ENCODE results near the gene HOXA6.
A peak's percentile ranks its signal among the peaks of the same experiment; 100 is the strongest.

Gene HOXA6

DNA sequence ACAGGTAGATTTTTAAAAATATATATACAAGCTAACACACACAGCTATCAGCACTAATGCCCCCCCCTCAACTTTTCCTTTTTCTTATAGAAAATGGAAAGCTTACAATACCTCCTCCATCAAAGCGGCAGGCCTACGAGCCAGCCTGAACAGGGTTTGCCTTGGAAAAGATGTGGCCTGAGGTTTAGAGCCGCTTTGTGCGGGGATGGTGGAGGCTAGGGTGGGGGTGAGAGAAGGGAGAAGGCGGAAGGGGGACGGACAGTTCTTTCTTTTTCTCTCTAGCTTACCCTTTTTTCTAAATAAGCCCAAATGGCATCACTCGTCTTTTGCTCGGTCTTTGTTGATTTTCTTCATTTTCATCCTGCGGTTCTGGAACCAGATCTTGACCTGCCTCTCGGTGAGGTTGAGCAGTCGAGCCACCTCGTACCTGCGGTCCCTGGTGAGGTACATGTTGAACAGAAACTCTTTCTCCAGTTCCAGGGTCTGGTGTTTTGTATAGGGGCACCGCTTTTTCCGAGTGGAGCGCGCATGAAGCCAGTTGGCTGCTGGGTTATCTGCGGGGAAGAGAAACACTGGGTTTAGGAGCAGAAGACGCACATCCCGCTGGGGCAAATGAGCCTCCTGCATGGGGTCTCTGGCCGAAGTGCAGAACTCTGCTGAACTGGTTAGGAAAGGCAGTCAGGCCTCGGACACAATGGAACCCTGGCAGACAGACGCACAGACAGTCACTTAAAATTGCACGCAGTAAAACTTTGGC lies 15.9 kb upstream of the HOXA6 start:
- DNase-seq (ENCODE audit: low read depth in 3 of 3, low spot score in 1 of 3), result no peak

DNA sequence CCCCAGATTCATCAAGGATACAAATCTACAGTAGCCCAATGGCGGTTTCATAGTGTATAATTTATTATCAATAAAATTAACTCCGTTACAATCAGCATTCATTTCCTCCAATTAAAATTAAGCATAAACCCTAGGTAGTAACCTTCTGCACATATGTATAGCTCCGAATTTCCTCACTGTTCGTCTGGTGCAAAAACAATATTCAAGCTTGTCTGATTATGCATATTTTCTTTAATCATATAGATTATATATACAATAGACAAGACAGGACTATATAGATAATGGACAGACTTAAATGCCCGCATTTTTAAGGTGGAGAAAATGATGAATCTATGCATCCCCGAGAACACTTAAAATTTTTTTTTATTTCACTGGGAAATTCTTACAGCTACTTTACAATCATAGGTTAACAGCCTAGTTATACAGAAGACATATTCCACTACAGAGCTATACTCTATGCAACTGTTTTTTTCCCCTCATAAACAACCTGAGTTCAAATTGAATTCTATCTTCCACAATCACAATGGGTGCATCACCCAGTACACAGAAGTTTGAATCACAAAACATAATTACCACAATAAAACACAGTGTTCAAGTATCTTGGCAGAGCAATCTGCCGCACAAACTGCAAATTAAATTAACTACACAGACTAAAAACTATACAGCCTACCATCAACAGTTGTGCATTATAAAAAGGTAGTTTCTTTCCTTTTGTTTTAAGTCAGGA lies 15.2 kb upstream of the HOXA6 start:
- no peak for DNase-seq (ENCODE audit: low read depth in 3 of 3, low spot score in 1 of 3)

DNA sequence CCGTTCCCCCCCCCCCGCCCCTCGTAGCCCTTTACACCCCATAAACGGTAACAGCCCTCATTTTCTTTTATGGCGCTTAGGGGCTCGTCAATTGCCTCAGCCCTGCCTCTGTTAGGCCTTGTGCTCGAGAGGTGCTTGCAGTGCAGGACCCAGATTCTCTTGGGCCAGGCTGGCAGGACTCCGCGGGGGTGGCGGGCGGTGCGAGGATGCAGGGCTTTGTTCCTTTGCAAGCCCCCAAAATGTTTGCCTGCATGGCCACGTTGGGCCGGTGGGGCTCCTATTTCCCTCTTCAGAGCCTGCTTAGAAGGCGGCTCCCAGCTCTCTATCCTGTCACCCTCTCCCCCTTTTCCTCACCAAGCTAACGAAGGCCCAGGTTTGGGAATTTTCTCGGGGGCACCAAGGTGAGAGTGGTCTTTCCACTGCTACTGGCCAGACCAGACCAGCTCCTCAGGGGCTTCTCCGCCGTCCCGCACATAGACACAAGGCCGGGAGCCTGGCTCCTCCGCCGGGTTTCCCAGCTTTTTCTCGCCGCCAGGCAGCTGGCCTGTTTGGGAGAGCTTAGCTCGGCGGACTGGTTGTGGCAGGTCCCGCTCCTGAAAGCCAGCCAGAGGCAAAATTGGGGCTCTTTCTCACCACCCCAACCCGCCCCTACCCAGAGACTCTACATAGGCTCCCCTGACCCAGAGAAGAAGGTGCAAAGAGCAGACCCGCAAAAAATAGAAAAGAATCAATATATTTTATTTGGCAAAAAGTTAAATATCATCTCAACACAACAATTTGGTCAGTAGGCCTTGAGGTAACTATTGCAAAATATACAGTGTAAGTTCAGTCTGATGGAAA lies 14.4 kb upstream of the HOXA6 start:
- no peak for DNase-seq (ENCODE audit: low read depth in 3 of 3, low spot score in 1 of 3)

DNA sequence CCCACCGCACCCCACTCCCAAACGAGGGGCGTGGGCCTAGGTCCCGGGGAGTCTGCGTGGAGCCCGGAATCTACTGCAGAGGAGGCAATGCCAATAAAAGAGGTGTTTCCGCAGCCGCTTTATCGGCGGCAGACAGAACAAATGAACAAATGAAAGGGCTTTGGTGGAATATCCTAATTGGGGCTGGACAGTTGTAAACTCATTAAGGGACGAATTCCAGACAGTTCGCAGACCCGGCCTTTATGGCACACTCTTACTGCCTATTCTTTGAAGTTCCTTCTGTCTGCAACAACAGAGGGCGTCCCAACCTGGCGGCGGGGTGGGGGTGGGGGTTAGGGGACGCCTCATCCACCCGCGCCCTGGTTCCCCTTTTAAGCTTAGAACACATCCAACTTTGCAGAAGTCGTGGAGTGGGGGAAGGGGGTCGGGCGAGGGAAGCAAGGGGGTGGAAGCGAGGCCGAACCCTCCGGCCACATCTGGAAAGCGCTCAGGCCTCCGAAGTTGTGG lies 13.7 kb upstream of the HOXA6 start:
- no peak for DNase-seq (ENCODE audit: low read depth in 3 of 3, low spot score in 1 of 3)

DNA sequence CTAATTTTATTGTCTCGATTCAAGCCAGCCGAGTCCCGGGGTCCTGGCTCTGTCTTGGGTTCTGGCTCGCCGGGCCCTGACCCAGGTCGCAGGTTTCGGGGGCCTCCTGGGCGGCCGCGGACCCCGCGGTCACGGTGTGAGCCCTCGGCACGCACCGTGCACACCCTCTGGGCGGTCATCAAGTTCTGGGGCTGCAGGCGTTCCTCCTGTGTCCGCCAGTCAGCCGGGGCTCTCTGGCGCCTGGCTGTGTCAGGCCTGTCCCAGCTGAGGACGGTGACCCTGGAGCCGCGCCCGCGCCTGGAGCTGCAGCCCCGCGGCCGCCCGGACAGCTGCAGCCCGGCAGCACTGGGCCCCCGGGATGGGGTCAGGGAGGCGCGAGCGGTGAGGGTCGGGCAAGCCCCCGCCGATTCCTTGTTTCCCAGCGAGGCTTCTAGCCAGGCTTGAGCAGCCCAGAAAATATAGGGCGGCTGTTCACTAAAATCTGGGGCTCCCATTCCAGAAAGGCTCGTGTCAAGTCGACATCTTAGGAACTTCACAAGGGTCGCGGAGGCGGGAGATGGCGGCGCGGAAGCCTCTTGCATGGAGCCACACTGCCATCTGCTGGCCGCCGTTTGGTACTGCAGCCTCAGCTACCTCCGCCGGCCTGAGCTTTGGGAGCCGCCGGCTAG lies 13.1 kb upstream of the HOXA6 start:
- peak; percentile 54 to 88 (median 79) for DNase-seq (ENCODE audit: low read depth in 3 of 3, low spot score in 1 of 3)

DNA sequence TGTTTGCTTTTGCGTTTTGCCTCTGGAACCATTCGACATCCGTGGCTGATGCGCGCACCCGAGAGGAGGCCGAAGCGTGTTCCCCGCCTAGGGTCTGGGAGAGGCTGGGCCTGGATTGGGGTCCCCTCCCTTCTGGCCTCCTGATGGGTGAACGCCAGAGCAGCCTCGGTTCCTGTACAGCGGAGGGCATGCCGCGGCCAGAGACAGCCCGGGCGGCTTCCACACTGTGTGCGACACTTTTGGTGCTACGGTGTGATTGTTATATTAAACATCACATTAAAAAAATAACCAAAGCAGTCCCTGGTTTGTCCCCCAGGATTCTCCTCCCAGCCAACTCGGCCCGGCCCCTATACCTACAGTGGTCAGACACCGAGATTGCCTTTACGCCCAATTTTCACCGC lies 12.6 kb upstream of the HOXA6 start:
- DNase-seq (ENCODE audit: low read depth in 3 of 3, low spot score in 1 of 3), result no peak

DNA sequence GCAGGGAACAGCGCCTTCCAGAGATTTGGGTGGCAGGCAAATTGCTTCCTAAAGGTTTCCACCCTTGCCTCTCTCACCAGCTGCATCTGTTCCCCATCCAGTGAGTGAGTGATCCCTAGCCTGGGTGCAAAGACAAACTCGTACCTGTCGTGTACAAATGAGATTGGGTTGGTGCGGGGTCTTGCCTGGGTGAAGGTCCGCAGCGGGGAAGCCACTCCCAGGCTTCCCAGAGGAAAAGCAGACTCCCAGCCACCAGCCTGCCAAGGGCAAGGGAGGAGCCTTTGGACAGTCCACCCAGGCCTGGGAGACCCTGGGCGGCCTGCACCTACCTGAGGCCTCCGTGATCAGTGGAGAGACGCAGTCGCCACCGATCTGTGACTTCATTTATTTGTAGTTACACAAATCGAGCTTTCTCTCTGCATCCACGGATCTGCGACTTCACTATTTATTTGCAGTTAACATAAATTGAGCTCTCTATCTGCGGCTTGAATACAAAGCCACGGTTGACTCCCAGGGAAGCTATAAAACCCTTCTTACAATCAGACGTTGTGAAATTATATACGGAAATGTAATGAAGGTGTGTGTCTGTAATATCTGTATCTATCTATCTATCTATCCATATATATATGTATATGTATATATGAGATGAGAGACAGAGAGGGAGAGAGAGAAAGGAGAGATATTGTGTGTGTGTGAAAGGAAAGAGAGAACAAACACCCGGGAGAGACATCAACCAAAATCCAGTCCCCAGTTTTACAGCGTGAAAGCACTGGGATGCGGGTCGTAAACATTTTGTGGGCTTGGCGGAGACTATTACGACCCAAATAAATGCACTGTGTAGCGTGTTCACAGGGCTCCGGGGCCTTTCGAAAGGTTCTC lies 11.9 kb upstream of the HOXA6 start:
- DNase-seq (ENCODE audit: low read depth in 3 of 3, low spot score in 1 of 3), result no peak

DNA sequence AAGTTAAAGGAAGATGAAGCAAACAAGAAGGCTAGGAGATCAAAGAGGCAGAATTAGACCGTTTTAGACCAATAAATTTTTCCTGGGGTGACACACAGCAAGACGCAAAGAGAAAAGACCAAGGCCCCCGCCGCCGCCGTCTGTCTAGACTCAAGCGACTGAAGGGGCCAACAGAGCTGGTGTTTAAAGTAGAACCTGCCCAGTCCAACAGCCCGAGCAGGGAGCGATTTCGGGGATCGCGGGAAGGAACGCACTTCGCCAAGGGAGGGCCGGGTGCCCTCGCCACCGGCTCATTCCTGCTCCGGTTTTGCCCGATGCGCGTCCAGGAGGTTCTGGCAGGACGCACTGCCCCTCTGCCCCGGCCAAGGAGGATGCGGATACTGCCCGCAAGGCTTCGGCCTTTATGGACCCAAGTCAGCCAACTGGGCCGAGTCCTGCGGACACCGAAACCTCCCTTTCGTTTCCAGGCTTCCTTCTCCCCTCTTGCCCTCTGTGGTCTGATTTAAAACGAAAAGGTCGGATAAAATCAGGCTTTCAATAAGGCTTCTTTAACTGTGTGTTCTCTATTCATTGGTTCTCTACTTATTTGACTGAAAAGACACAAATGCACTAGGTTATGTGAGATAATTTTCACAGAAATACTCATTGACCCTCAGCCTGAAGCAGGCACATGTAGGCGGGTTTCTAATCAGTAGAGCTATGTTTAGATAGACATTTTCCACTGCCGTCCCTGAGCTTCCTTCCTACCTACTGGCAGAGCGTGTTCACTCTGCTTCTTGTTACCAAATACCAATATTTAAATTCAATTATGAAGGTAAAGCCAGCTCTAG lies 11.1 kb upstream of the HOXA6 start:
- no peak for DNase-seq (ENCODE audit: low read depth in 3 of 3, low spot score in 1 of 3)

DNA sequence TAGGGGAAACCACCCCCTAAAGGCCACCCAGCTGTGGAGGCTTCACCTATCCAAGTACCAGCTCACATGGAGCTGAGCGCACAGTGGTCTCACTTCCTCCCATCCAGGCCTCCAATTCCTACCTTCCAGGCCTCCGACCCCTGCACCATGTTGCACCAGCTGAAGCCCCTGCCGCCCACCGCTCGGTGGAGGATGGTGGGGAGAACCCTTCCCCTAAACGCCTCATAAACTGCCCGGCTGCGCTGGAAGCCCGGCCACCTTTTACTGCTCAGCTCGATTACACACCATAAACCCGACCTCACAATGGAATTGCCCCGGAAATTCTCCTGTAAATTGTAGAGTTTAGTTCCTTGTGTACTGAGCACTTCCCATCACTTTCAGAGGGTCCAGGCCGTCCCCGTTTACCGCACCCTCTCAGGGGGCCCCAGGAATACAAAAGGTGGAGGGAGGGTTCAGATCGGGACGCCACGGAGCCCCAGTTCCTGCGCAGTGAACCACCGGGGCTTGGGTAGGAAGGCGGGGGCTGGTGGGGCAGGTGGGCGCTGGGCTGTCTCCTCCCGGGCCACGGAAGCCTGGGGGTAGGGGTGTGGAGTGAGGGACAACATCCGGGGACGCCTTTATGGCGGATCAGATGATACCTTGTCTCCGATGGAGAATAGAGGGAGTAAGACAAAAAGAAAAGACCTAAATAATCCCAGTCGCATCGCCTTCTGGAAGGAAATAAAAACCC lies 10.3 kb upstream of the HOXA6 start:
- DNase-seq (ENCODE audit: low read depth in 3 of 3, low spot score in 1 of 3), result no peak

DNA sequence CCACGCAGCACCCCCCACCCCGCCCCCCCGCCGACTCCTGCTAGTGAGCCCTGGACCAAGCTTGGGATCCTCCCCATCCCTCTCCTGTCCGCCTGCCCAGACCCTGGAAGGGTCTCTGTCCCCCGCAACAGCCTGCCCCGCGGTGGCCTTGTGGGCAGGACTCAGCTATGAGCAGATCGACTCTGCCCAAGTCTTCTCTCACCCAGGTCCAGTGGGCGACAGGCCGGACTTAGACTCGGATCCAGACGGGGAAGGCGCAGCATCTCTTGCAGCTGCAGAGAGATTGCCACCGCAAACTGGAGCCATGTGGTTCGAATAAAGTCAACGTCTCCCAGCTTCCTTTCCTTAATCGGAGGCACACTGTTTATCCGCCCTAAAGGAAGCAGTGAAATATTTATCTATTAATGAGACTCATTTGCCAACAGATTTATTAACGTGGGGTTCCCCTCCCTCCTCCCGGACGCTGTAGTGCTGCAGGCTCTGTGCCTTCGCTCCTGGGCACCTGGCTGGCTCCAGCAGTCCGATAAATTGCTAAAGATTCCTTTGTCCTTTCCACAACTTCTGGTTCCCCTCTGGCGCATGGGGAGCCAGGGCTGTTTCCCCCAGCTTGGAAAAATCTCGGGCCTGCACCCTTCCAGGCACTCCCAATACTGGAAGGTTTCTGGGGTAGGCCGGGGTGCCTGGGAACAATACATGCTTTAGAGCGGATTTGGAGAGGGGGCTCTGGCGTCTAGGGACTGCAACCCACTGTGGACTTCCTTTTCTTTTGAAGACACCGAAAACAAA lies 9.5 kb upstream of the HOXA6 start:
- no peak for DNase-seq (ENCODE audit: low read depth in 3 of 3, low spot score in 1 of 3)

DNA sequence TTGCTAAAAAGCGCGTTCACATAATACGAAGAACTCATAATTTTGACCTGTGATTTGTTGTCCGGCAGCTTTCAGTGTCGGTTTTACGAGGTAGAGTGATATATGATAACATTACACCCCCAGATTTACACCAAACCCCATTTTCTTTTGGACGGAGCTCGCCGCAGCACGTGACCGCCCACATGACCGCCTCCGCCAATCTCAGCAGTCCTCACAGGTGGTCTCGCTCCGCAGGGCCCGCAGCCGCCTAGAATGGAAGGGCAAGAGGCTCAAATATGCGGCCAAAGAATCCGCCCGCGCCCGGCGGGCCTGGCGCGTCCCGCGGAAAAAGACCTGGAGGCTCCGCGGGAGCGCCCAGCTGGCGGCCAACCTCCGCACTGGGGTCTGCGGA lies 8.9 kb upstream of the HOXA6 start, which contains the start of gene HOXA7:
Gene HOXA7, minus strand, starts transcription at position 168 of the 391 bp plus-strand sequence. Its CDS starts 130 bp downstream, at position 38.
- no peak for DNase-seq (ENCODE audit: low read depth in 3 of 3, low spot score in 1 of 3)

DNA sequence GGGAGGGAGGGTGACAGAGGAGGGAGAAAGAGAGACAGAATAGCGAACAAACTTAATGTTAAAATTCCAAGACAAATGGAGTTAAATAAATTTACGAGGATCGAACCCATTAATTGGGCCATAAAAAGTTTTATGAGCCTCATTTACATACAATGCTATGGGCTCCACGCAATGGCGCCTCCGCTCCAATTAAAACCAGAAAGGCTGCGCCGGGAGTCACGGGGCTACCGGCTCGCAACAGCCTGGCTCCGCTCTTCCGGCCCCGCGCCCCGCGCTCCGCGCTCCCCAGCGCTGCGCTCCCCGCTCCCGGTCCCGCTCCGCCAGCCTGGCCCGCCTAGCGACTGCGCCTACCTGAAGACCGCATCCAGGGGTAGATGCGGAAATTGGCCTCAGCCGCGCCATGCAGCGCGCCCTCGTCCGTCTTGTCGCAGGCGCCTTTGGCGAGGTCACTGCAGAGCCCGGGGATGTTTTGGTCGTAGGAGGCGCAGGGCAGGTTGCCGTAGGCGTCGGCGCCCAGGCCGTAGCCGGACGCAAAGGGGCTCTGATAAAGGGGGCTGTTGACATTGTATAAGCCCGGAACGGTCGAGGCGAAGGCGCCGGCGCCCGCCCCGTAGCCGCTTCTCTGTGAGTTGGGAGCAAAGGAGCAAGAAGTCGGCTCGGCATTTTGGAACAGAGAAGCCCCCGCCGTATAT lies 8.4 kb upstream of the HOXA6 start:
- DNase-seq (ENCODE audit: low read depth in 3 of 3, low spot score in 1 of 3), result no peak

DNA sequence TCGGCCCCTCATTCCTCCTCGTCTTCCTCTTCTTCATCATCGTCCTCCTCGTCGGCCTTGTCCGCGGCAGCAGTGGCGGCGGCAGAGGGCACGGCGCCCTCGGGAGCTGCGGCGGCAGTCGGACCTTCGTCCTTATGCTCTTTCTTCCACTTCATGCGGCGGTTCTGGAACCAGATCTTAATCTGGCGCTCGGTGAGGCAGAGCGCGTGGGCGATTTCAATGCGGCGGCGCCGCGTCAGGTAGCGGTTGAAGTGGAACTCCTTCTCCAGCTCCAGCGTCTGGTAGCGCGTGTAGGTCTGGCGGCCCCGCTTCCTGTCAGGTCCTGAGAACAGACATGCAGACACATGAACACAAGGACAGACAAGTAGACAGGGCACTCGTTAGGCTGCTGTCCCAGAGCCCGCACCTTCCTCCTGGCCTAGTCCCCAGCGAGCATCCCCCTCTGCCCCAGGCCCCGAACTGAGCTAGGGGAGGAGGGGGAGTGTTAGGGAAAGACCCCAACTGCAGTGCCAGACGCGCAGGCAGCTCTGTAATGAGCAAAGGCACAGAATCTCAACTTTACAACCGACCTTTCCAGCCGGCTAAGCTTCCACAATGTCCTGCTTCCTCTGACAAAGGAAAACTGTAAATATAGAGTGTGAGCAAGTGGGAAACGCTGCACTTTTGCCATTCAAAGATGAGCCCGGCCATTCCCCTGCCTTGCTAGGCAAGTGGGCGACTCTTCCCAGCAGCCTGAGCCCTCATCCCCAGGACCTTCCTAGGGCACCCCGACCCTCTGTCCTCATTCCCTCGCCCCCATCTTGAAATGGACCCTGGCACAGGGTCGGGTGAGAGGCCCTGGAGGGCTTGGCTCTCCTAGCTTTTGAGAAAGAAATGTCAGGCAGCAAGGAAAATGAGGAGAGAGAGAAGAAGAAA lies 7.6 kb upstream of the HOXA6 start:
- DNase-seq (ENCODE audit: low read depth in 3 of 3, low spot score in 1 of 3), result peak in 1 of 3 donors; percentile 31

DNA sequence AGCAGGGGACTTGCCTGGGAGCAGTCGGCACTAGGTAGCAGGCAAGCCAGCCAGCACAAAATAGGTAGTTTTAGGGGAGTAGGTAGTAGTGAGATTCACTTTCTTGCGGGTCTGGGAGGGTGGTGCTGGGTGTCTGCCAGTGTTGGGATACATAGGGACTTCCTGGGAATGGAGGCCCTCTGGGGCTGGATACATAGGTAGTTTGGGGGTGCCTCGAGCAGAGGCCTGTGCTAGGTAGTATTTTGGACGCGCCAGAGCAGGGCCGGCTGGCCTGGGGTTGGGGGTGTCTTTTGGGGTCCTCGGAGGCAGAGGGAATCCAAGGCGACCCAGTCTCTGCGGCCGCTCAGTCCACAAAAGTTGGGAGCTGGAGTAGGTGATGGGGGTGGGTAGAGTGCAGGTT lies 6.8 kb upstream of the HOXA6 start:
- DNase-seq (ENCODE audit: low read depth in 3 of 3, low spot score in 1 of 3), result no peak

DNA sequence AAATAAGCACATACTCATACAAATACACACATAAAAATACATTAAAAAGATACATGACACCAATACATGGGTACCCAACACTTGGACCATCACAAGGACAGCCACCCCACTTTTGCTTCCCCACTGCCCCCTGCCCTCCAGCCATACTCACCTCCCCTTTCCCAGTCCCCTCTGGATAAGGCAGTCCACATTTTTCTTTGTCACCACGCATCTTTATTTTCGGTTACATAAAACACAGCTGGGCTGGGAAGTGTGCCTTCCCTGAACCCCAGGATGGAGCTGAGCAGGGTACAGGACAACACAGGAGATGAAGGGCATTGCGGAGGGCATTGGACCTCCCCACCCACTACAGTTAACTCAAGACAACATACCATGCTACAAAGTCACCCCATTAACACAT lies 6.0 kb upstream of the HOXA6 start:
- no peak for DNase-seq (ENCODE audit: low read depth in 3 of 3, low spot score in 1 of 3)

DNA sequence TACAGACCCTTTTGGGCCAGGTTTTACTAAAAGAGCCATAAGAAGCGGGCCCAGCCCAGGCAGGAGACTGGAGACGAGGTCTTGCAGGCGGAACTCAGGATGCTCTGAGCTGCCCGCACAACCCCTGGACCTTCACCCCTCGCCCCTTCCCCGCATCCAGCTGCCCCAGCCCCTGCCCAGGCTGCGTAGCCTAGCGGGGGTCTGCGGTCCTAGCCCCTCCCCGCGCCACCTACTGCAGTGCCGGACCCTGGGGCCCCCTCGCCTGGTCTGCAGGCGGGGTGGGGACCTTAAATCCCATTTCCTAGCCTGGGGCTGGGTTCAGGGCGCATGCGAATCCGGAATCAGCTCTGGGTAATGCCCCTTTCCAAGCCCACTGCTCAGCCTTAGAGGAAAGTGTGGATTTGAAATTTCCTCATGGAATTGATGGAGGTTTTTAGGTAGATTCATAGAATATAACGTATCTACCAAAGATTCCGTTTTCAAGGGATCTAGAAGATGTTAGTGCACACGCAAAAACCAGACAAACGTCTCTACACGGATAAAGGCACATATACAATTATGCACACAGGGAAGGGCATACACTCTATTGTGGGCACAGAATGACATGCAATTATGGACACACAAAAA lies 5.4 kb upstream of the HOXA6 start:
- DNase-seq (ENCODE audit: low read depth in 3 of 3, low spot score in 1 of 3), result no peak

All from stimulated activated CD4-positive, alpha-beta T cell treated with anti-CD3 and anti-CD28 coated beads, TNF-alpha, amount 100 ng/mL, for 1 hour (primary cell).